Tibial artery (tissue), 4 donors: ENCODE measurements around the gene ADAMTSL4.
"Not testable (repeated sequence)": the region's sequence is repeated elsewhere in the genome, so short reads cannot be mapped to it uniquely, and the experiment has no call there.

Experiments used
- DNase-seq, 2 donors: peaks; one replicate each; pipeline ENCODE4 v3.0.0-alpha.2; 2019
- H3K27ac ChIP-seq, 2 donors: fragments of 200-600 bp; sonication (generic) in 1 of 2; 1 replicate in 1 of 2; 2 replicates in 1 of 2; pipeline ENCODE4 v1.5.1; 2018 to 2019; ENCODE audit warnings: mild to moderate bottlenecking in 1 of 2
- H3K27me3 ChIP-seq, 2 donors: fragments of 200-600 bp; sonication (generic) in 1 of 2; one replicate each; pipeline versions ENCODE4 v1.5.1 to v1.6.0; 2016 to 2019
- H3K36me3 ChIP-seq, 3 donors: fragments of 200-600 bp; sonication (generic) in 2 of 3; one replicate each; pipeline ENCODE4 v1.5.1; 2016 to 2019; ENCODE audit warnings: mild to moderate bottlenecking in 2 of 3
- H3K4me1 ChIP-seq, 4 donors: fragments of 200-600 bp; sonication (generic) in 2 of 4; 1 replicate in 3 of 4; 2 replicates in 1 of 4; pipeline ENCODE4 v1.5.1; 2016 to 2019
- H3K4me3 ChIP-seq, 2 donors: fragments of 200-600 bp; sonication (generic) in 1 of 2; 1 replicate in 1 of 2; 2 replicates in 1 of 2; pipeline ENCODE4 v1.5.1; 2018 to 2019; ENCODE audit warnings: mild to moderate bottlenecking in 2 of 2
- H3K9me3 ChIP-seq, 3 donors: fragments of 200-600 bp; sonication (generic) in 1 of 3; one replicate each; pipeline ENCODE4 v1.5.1; 2016 to 2019
- intact Hi-C: fragments of 100-400 bp; cut with DNase I; formaldehyde crosslinking; loops from one replicate; pipeline ENCODE4 v1.15.0; 2023; ENCODE audit warnings: low total_unique reads
- TF ChIP-seq, protein P1 (sequence below), 2 experiments: fragments of 200-600 bp in 1 of 2; fragments of 450-650 bp in 1 of 2; IDR thresholded peaks; one replicate each; pipeline ENCODE4 v1.5.1; 2017 to 2019; ENCODE audit warnings: antibody characterized with exemption in 2 of 2, mild to moderate bottlenecking in 1 of 2, moderate library complexity in 1 of 2

ADAMTSL4 gene

DNA sequence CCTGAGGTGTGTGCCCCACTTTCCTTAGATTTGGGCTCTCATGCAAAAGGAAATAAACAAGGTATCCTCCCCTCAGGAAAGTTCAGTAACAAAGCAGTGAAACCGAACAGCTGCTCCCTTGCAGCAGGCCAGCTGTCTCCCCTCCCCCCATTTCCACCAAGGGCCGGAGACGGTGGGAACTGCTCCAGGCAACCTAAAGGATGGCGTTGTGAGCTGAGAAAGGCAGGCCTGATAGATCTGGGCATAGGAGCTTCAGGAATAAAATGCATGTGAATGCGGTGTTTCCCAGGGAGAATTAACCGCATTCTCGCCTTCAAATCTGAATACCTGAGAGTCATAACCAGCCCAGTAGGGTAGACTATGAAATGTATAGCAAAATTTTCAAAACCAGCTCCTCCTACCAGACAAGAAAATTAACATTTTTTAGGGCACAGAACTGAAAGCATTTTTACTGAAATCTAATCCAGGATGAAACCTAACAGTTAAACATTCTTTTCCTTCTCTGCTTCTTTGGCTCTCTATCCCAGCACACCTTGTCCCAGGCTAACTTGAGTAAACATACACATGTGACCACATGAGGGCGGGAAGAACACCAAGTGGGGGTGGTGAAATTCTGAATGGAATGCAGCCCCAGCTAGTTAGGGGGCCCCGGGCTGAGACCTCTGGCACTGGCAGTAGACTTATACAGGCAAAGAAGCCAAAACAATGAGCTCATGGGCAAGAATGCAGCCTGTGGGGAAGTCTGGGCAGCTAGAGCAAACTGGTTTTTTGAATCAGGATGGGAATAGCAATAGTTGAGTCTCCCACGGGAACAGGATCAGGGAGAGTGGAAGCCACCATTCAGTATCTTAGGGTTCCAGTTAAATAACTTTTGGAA is 18.7 kb downstream of the ADAMTSL4 start:
- no peaks in the 10 kb centered on the region for H3K27me3 ChIP-seq
- peak overlapping the region; percentile 99 for H3K27ac ChIP-seq
- H3K4me3 ChIP-seq: peak overlapping the region; percentile 44 to 46
- peak; percentile 95 to 96 for DNase-seq
- H3K9me3 ChIP-seq: no peaks in the 10 kb centered on the region
- TF ChIP-seq, protein P1, sequence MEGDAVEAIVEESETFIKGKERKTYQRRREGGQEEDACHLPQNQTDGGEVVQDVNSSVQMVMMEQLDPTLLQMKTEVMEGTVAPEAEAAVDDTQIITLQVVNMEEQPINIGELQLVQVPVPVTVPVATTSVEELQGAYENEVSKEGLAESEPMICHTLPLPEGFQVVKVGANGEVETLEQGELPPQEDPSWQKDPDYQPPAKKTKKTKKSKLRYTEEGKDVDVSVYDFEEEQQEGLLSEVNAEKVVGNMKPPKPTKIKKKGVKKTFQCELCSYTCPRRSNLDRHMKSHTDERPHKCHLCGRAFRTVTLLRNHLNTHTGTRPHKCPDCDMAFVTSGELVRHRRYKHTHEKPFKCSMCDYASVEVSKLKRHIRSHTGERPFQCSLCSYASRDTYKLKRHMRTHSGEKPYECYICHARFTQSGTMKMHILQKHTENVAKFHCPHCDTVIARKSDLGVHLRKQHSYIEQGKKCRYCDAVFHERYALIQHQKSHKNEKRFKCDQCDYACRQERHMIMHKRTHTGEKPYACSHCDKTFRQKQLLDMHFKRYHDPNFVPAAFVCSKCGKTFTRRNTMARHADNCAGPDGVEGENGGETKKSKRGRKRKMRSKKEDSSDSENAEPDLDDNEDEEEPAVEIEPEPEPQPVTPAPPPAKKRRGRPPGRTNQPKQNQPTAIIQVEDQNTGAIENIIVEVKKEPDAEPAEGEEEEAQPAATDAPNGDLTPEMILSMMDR (IDR thresholded peaks at IDR 0.05): no peak
- H3K36me3 ChIP-seq: peaks cover 10 to 25% (median 17%) of the 10 kb centered on the region in 3 donors
- intact Hi-C loops: loop anchor here (10.0 kb wide), 1 partner anchor 407 kb away; the partner anchor contains the start of gene CERS2
- H3K4me1 ChIP-seq: peaks cover 7 to 98% (median 91%) of the 10 kb centered on the region in 4 donors

DNA sequence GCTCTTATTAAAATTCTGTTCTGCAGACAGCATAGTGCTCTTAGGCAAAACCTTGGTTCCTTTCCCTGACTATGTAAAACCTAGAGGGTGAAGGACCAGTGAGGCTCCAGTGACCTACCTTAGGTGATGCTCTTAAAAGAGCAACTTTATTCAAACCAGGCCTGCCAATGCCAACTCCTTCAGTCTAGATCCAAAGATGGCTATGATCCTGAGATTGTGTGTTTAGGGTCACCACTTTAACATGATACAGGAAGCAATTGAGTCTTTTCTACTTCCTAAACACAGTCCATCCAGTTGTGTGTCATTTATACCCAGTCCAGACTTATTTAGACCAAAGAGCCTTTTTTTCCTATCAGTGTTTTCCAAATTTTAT is 19.4 kb downstream of the ADAMTSL4 start:
- intact Hi-C loops: loop anchor here (10.0 kb wide), 1 partner anchor 406 kb away; the partner anchor contains the start of gene CERS2
- TF ChIP-seq, protein P1 (IDR thresholded peaks at IDR 0.05): no peak
- Histone ChIP-seq H3K4me3 (peak overlapping the region; percentile 44 to 46), H3K4me1 (peaks cover 2 to 98% (median 91%) of the 10 kb centered on the region in 4 donors), H3K27ac (peak overlapping the region; percentile 99), H3K36me3 (peaks cover 17 to 31% (median 23%) of the 10 kb centered on the region in 3 donors), H3K27me3 (no peaks in the 10 kb centered on the region), H3K9me3 (no peaks in the 10 kb centered on the region)
- no peak for DNase-seq

DNA sequence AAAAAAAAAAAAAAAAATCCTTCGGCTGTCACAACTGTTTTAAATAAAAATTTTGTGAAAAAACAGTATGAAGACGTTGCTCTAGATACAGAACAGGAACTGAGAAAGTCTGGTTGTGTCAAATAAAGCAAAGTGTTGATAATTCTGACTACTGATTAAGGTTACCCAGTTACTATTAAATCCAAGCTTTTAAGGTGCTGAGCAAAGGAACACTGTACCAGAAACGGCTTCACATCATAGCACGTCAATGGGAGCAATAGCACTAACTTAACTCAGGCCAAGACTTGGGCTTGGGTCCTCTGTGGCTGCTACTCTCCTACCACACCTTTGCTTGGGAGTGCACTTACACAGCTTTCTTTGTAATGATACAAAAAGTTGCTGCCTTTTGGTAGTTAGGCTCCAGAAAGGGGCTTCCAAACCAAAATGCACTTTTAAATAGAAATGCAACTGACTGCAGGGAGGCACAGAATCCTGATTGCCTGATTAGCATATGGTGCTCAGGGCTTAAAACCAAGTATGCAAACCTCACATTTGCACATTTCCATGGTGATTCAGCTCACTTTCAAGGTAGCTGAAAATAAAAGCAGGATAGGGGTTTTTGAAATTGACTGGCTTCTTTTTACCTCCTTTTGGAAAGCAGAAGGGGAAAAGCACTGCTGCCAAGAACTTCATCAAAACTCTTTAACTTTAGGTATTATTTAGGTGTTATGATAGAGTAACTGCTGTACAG is 23.9 kb downstream of the ADAMTSL4 start:
- Histone ChIP-seq H3K9me3 (no peaks in the 10 kb centered on the region), H3K4me1 (peaks cover 0 to 73% (median 59%) of the 10 kb centered on the region in 4 donors), H3K27me3 (no peaks in the 10 kb centered on the region), H3K27ac (peak overlapping the region; percentile 99), H3K36me3 (peaks cover 57 to 75% (median 66%) of the 10 kb centered on the region in 3 donors), H3K4me3 (peak overlapping the region; percentile 93 to 97)
- DNase-seq: no peak
- TF ChIP-seq, protein P1 (IDR thresholded peaks at IDR 0.05): no peak
- intact Hi-C loops: no loop called here

DNA sequence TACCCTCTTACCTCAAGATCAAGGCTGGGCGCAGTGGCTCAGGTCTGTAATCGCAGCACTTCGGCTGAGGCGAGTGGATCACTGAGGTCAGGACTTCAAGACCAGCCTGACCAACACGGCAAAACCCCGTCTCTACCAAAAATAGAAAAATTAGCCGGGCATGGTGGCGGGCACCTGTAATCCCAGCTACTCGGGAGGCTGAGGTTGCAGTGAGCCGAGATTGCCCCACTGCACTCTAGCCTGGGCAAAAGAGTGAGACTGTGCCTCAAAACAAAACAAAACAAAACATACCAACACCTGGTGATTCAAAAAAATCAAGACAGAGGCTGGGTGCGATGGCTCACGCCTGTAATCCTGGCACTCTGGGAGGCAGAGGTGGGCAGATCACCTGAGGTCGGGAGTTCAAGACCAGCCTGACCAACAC is 24.5 kb downstream of the ADAMTSL4 start:
- H3K36me3 ChIP-seq: peaks cover 58 to 81% (median 69%) of the 10 kb centered on the region in 3 donors

DNA sequence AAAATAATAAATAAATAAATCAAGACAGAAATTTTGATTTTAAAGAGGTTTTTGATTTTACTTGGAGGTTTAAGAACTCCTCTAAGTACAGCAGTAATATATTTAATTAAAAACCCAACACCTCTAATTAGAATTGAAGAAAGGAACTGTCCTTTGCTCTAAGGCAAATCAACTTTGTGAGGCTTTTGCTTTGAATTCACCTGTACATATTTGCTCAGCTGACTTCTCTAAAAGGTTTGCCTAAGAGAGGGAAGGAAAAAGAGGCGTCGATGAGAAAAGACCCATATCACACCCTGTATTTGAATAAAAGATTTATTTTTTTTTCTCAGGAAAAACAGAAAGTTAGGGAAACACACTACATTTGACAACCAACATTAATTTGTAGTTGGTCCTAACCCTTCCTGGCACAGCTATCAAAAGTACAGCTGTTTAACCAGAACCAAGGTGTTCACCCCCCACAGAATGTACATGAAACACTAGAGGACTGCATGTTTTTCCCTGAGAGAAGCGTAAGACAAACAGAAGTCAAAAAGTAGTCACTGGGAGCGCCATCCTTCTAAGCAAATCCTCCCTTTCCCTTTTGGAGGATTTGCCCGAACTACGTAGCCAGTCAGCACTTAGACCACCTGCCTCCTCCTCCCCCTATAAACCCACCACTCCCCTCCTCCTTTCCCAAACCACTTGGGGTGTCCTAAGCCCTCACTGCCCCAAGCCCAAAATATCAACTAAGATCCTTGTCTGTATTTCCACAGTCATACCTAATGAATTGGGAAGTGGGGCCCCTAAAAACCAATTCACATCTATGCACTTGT is 25.3 kb downstream of the ADAMTSL4 start:
- Histone ChIP-seq H3K36me3 (peaks cover 63 to 86% (median 69%) of the 10 kb centered on the region in 3 donors), H3K9me3 (no peaks in the 10 kb centered on the region), H3K27me3 (no peaks in the 10 kb centered on the region), H3K4me1 (peaks cover 0 to 62% (median 49%) of the 10 kb centered on the region in 4 donors), H3K27ac (peak overlapping the region; percentile 99), H3K4me3 (peak overlapping the region; percentile 93 to 97)
- intact Hi-C loops: loop anchor here (5.0 kb wide), 1 partner anchor 48 kb away; no protein-coding TSS in a partner anchor
- DNase-seq: no peak
- TF ChIP-seq, protein P1 (IDR thresholded peaks at IDR 0.05): no peak

More for the DNA sequence above, 24.5 kb downstream of the ADAMTSL4 start:
- H3K9me3 ChIP-seq, intact Hi-C loops, H3K27me3 ChIP-seq, DNase-seq: not testable (repeated sequence)
- H3K27ac ChIP-seq: peak overlapping the region; percentile 99
- H3K4me3 ChIP-seq: peak overlapping the region; percentile 93 to 97
- H3K4me1 ChIP-seq: peaks cover 0 to 70% (median 56%) of the 10 kb centered on the region in 4 donors
